Kidney epithelial cell (primary cell): ENCODE data around the gene PLEKHG1. TPM values are rescaled to one million over a fixed set of nuclear protein-coding genes. Genes with fewer than 3 reads are reported as not detected.

Experiments
- DNase-seq: peaks from one replicate; pipeline ENCODE4 v3.0.0-alpha.2; 2010; ENCODE audit warnings: low read depth
- H3K27me3 ChIP-seq: 2 replicates; pipeline ENCODE4 v1.6.0; 2011; ENCODE audit warnings: low read length; ENCODE audit not compliant: control insufficient read depth, insufficient read depth
- H3K36me3 ChIP-seq: 2 replicates; pipeline ENCODE4 v1.5.1; 2011; ENCODE audit warnings: low read length; ENCODE audit not compliant: control insufficient read depth, insufficient read depth
- H3K4me3 ChIP-seq: 2 replicates; pipeline ENCODE4 v1.5.1; 2011; ENCODE audit warnings: low read depth, mild to moderate bottlenecking, control low read depth, low read length
- CTCF ChIP-seq: IDR thresholded peaks from 2 replicates; pipeline ENCODE4 v1.5.1; 2011; ENCODE audit warnings: mild to moderate bottlenecking, moderate library complexity, low read length, control low read depth, inconsistent platforms; ENCODE audit not compliant: insufficient read depth, poor library complexity, severe bottlenecking
- total RNA-seq: library from RNA; depleted of rRNA; stranded (reverse); fragments of >200 nt; gene quantifications from 2 replicates; pipeline ENCODE4 v1.2.3, GENCODE V29; 2015

Gene PLEKHG1
- total RNA-seq, 1 donor from 2014 or later = 27.8 TPM

- no peak overlapping the region for H3K4me3 ChIP-seq
- no peaks in the 10 kb centered on the region for H3K36me3 ChIP-seq
- TF ChIP-seq CTCF = no peak
- no peak for DNase-seq
- no peaks in the 10 kb centered on the region for H3K27me3 ChIP-seq
Observed at GRCh38 chr6:150638267-150638666, 38.6 kb downstream of the PLEKHG1 start.

GRCh38 chr6:150638765-150639164, 39.1 kb downstream of the PLEKHG1 start:
- no peak for DNase-seq
- no peak for TF ChIP-seq CTCF
- no peaks in the 10 kb centered on the region for H3K36me3 ChIP-seq
- no peaks in the 10 kb centered on the region for H3K27me3 ChIP-seq
- H3K4me3 ChIP-seq = no peak overlapping the region

- H3K4me3 ChIP-seq = no peak overlapping the region
- TF ChIP-seq CTCF = no peak
- H3K27me3 ChIP-seq = no peaks in the 10 kb centered on the region
- H3K36me3 ChIP-seq = no peaks in the 10 kb centered on the region
- DNase-seq = no peak
Observed at GRCh38 chr6:150639823-150640331, 40.2 kb downstream of the PLEKHG1 start.

GRCh38 chr6:150640556-150641209, 41.0 kb downstream of the PLEKHG1 start:
- Histone ChIP-seq H3K4me3 (no peak overlapping the region), H3K27me3 (no peaks in the 10 kb centered on the region), H3K36me3 (no peaks in the 10 kb centered on the region)
- no peak for TF ChIP-seq CTCF
- no peak for DNase-seq

- no peak overlapping the region for H3K4me3 ChIP-seq
- DNase-seq = no peak
- no peak for TF ChIP-seq CTCF
- H3K27me3 ChIP-seq = no peaks in the 10 kb centered on the region
- H3K36me3 ChIP-seq = no peaks in the 10 kb centered on the region
Observed at GRCh38 chr6:150641398-150642139, 41.9 kb downstream of the PLEKHG1 start.
